GM21360 (cell line): ENCODE measurements around the gene IL22RA1.

Experiments
- ATAC-seq: cut with Tn5 transposase; IDR thresholded peaks from one replicate; pipeline ENCODE4 v1.9.1; 2021; ENCODE audit warnings: mild to moderate bottlenecking, moderate library complexity; ENCODE audit not compliant: unreplicated experiment

The IL22RA1 gene

DNA sequence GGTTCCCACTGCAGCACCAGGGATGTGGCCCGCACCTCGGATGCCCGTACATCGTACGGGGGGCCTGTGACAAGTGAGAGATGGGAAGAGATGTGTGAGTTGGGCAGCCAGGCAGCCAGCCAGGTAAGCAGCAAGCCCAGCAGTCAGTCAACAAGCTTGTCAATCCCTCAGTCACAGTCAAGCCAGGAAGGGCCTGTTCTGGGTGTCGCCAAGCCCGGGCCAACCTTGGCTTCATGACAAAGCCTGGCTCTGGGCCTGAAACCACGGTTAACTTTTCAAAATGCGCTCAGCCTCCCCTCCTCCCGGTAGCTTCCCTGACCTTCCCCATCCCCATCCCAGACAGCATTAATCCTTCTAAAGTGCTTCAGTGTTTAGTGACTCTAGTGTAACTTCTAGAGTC lies 62.8 kb downstream of the IL22RA1 start:
- ATAC-seq, result no peak

DNA sequence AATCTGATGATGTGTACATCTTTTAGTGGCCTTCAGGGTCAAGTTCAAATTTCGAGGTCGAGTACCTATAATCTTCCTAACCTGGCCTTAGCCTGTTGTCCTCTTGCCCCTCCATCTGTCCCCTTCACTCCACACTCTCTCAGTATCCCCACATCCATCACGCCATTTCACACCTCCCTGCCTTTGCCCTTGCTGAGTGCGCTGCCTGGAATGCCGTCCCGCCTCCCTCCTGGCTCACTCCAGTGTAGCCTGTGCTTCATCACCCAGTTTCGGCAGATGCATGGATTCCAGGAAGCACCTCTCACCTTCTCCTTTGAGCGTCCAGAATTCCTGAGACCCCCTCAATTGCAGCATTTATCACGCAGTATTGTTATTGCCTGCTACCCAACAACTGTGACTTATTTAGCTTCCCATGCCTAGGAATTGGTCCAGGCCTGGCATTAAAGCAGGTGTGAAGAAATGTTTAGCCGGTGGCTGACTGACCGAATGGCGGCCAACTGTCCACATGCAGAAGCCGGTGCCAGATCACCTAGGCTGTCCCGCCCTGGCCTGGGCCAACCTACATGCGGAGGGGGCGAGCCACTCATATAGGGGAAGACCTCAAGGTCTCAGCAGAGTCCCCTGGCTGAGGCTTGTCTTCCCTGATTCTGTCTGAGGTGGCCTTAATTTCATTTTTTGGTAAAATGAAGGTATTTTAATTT lies 65.5 kb downstream of the IL22RA1 start:
- no peak for ATAC-seq

DNA sequence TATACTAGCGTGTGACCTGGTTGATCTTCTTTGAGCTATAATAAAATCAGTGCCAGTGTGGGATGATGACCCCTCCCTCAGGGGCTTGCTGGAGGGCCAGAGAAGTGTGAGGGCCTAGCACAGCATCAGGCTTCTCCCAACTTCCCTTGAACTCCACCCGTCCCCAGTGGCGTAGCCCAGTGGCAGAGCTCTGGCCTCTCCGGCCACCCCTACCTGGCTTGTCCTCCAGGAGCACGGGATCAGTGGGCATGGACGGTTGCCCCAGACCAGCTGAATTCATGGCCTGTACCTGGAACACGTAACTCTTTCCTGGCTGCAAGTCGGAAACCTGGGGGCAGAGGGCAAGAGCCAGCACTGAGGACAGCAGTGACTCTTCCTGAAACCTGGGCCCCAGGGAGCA lies 67.0 kb downstream of the IL22RA1 start:
- no peak for ATAC-seq

DNA sequence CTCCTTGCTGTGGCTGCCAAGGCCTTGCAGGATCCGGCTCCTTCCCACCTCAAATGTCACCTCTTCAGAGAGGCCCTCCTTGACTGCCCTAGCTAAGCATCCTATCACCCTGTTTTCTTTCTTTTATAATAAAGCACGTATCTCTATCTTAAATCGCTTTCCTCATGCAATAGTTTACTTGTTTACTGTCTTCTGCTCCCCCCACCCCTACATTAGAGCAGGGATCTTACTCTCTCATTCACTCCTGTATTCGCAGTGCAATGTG lies 67.4 kb downstream of the IL22RA1 start:
- ATAC-seq, result no peak

DNA sequence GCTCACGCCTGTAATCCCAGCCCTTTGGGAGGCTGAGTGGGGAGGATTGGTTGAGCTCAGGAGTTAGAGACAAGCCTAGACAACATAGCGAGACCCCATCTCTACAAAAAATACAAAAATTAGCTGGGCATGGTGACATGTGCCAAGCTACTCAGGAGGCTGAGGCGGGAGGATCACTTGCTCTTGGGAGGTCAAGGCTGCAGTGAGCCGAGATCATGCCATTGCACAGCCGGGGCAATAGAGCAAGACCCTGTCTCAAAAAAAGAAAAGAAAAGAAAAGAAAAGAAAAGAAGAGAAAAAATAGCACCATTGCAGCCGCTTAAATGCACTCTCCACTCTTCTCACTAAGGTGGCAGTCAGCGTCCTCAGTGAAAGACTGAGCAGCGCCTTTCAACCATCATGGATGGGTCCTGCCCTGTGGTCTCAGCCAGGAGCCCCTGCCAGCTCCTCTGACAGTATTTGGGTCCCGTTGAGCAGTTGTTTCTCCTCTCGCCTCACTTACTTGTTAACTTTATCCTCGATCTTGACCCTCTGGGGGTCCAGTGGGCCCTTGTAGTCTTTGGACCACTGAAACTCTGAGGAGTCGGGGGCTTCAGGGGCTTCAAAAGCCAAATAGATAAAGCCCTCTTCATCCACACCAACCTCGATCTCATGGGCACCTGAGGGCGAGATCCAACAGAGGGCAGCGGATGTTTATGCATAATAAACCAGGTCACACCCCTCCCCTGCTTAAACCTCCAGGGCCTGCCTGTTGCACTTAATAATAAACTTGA lies 67.9 kb downstream of the IL22RA1 start:
- no peak for ATAC-seq

DNA sequence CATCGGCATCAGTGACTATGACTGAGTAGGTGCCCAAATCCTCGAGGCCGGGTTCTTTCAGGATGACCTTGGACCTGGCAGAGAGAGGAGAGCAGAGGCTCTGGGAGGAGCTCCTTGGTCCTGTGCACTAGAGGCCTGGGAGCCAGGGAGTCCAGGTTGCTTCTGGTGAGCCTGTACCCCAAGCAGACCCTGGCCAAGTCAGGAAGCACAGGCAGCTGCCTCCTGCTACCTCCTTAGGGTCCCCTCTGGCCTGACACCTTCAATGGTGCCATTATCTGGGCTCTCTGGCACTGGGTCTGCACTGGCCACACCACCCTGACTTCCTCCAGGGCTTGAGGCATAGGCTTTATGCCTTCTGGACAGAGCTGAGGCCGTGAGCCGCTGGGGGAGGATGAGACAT lies 68.7 kb downstream of the IL22RA1 start:
- ATAC-seq, result no peak

DNA sequence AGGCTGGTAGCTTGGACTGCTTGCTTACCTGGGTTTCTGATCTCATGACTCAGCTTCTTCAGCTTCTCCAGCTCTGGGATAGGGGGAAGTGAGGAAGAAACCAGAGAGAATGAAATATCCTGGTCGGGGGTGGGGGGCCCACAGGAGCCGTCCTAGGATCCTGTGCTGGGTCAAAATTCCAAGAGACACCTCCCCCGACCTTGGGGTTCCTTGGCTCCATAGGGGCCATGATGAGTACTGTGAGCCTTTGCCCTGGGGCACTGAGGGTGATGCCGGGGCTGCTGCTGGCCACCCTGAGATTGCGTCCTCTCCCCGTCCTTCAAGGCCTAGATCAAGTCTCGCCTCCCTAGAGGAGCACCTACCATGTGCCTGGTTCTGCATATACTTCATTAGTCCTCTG lies 71.0 kb downstream of the IL22RA1 start:
- no peak for ATAC-seq

DNA sequence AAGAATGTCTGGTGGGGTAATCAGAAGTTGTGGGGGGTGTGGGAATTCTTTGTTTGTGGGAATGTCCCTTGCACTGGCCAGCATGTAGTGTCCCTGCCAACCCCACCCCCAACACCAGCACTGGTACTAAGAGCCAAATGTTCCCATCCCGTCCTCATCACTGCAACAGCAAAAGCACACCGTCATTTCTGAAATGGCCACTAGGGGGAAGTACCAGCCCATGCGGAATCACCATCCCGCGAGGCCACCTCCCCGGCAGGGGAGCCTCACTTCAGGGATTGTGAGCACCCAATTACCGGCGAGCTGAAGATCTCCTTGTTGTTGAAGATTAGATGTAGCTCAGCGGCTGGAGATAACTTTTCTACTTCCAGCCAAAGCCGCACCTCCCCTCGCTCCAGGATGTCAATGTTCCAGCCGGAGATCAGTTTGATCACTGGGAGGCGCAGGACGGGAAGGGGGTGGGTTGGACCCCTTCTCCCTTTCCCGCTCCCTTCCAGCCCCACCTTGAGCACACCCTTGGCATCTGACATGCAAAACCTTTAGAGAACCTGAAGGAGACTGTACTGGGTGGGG lies 72.0 kb downstream of the IL22RA1 start:
- no peak for ATAC-seq

DNA sequence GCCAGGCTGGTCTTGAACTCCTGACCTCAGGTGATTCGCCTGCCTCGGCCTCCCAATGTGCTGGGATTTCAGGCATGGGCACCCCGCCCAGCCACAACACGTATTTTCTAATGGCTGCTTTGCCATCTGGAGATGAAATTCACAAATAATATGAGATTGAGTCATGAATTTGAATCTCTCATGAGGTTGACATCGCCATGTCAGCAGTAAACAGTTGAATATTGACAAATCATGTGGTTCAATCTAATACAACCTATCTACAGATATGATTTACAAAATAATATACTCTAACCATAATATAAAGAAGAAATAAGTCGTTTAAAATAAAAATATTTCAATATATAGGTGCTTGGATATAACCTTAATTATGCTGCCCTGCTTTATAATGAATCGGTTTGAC lies 73.1 kb downstream of the IL22RA1 start:
- no peak for ATAC-seq
